OCI-LY7 (cell line): Measurements from ENCODE around the gene AGR3.

ENCODE experiments used
- EZH2phosphoT487 ChIP-seq: fragments of 200-600 bp; sonication (generic); IDR thresholded peaks from 2 replicates; pipeline ENCODE4 v1.6.1; 2018; ENCODE audit warnings: low read depth, borderline replicate concordance, mild to moderate bottlenecking, mixed run types, antibody characterized with exemption, low read length, moderate library complexity, mixed read lengths
- TF ChIP-seq, protein P1 (sequence below): fragments of 200-600 bp; sonication (generic); conservative IDR thresholded peaks from 2 replicates; pipeline ENCODE4 v1.5.1; 2014; ENCODE audit warnings: mild to moderate bottlenecking, antibody characterized with exemption, low read length, moderate library complexity, mixed read lengths

- TF ChIP-seq, protein P1, sequence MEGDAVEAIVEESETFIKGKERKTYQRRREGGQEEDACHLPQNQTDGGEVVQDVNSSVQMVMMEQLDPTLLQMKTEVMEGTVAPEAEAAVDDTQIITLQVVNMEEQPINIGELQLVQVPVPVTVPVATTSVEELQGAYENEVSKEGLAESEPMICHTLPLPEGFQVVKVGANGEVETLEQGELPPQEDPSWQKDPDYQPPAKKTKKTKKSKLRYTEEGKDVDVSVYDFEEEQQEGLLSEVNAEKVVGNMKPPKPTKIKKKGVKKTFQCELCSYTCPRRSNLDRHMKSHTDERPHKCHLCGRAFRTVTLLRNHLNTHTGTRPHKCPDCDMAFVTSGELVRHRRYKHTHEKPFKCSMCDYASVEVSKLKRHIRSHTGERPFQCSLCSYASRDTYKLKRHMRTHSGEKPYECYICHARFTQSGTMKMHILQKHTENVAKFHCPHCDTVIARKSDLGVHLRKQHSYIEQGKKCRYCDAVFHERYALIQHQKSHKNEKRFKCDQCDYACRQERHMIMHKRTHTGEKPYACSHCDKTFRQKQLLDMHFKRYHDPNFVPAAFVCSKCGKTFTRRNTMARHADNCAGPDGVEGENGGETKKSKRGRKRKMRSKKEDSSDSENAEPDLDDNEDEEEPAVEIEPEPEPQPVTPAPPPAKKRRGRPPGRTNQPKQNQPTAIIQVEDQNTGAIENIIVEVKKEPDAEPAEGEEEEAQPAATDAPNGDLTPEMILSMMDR: no peak
- TF ChIP-seq EZH2phosphoT487: no peak
These were observed 30.9 kb downstream of the AGR3 start for GRCh38 chr7:16850614-16851466.
